CD4-positive, CD25-positive, alpha-beta regulatory T cell (primary cell): ENCODE results near the gene KCTD11. TPM values are rescaled to one million over a fixed set of nuclear protein-coding genes. Genes with fewer than 3 reads are reported as not detected.

Experiments
- ATAC-seq, 2 donors: fragments of 150-1000 bp; cut with Tn5 transposase; one replicate each; pipeline ENCODE4 v1.10.0; 2021; ENCODE audit warnings: low read depth in 2 of 2, moderate number of reproducible peaks in 2 of 2, moderate library complexity in 1 of 2
- DNase-seq, 3 donors: peaks; one replicate each; pipeline versions ENCODE4 v3.0.0 to v3.0.0-alpha.2; 2012 to 2022; ENCODE audit warnings: mixed read lengths in 1 of 3
- H3K27ac ChIP-seq: one replicate; pipeline ENCODE4 v1.7.0; 2013; ENCODE audit warnings: mild to moderate bottlenecking, low read length; ENCODE audit not compliant: insufficient read depth, poor library complexity, severe bottlenecking
- H3K27me3 ChIP-seq: one replicate; pipeline ENCODE4 v1.7.0; 2013; ENCODE audit warnings: low read length; ENCODE audit not compliant: control insufficient read depth, insufficient read depth
- H3K36me3 ChIP-seq: one replicate; pipeline ENCODE4 v1.7.0; 2013; ENCODE audit warnings: mild to moderate bottlenecking, low read length, moderate library complexity; ENCODE audit not compliant: control insufficient read depth, insufficient read depth
- H3K4me1 ChIP-seq: 2 replicates; pipeline ENCODE4 v1.7.0; 2013; ENCODE audit warnings: mild to moderate bottlenecking, low read length; ENCODE audit not compliant: insufficient read depth, control insufficient read depth, poor library complexity, severe bottlenecking
- H3K4me3 ChIP-seq: one replicate; pipeline ENCODE4 v1.7.0; 2013; ENCODE audit warnings: low read depth, mild to moderate bottlenecking, low read length, moderate library complexity
- H3K9me3 ChIP-seq, 2 experiments: 1 replicate in 1 of 2; 2 replicates in 1 of 2; pipeline ENCODE4 v1.7.0; 2013; ENCODE audit warnings: low read length in 2 of 2, mild to moderate bottlenecking in 1 of 2, moderate library complexity in 1 of 2; ENCODE audit not compliant: control insufficient read depth in 2 of 2
- H3K27ac Mint-ChIP-seq, 3 donors: one replicate each; pipeline ENCODE4 v1.8.0; 2020 to 2022; ENCODE audit warnings: mild to moderate bottlenecking in 3 of 3, mixed read lengths in 3 of 3, moderate library complexity in 2 of 3
- H3K27me3 Mint-ChIP-seq: one replicate; pipeline ENCODE4 v1.8.0; 2022; ENCODE audit warnings: mild to moderate bottlenecking, mixed read lengths
- H3K36me3 Mint-ChIP-seq: one replicate; pipeline ENCODE4 v1.8.0; 2020; ENCODE audit warnings: mixed read lengths
- H3K4me1 Mint-ChIP-seq, 4 donors: one replicate each; pipeline ENCODE4 v1.8.0; 2020 to 2022; ENCODE audit warnings: mixed read lengths in 4 of 4, mild to moderate bottlenecking in 1 of 4
- H3K4me3 Mint-ChIP-seq, 4 donors: one replicate each; pipeline ENCODE4 v1.8.0; 2020 to 2022; ENCODE audit warnings: mild to moderate bottlenecking in 4 of 4, mixed read lengths in 4 of 4, moderate library complexity in 3 of 4
- H3K9me3 Mint-ChIP-seq, 7 donors: one replicate each; pipeline ENCODE4 v1.8.0; 2020 to 2022; ENCODE audit warnings: mixed read lengths in 7 of 7, mild to moderate bottlenecking in 3 of 7, moderate library complexity in 2 of 7
- polyA plus RNA-seq, 4 donors: library from polyadenylated mRNA; unstranded; fragments of 300-500 nt; fragmentation: Illumina TruSeq; gene quantifications; one replicate each; pipeline ENCODE4 v1.2.3, GENCODE V29; 2021
- total RNA-seq: library from RNA; stranded (reverse); gene quantifications from one replicate; pipeline ENCODE4 v1.2.3, GENCODE V29; 2022

The KCTD11 gene
- total and polyA plus RNA-seq, 5 donors from 2014 or later: 1.3 to 4.0 (median 2.9) TPM

- no peaks in the 10 kb centered on the region for H3K9me3 Mint-ChIP-seq
These were observed 42.7 kb downstream of the KCTD11 start, which contains the start of gene PLSCR3 for GRCh38 chr17:7394452-7395191. Gene PLSCR3, minus strand, starts transcription at chr17:7394525. Its CDS starts 415 bp downstream, at chr17:7394110.

DNA sequence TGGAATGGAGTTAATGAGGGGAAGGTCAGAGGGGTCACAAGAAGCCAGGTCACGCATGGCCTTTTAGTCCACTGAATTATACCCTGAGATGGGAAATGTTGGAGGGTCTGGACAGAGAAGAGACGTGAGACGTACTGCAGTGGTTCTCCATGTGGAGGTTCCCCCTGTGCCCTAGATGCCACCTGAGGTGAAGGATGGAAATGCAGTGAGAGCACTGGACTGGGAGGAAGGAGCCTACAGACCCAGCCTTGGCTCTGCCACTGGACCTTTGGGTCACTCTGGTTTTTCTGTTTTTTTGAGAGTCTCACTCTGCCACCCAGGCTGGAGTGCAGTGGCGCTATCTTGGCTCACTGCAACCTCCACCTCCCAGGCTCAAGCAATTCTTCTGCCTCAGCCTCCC is 44.2 kb downstream of the KCTD11 start:
- Histone ChIP-seq H3K27ac (no peak overlapping the region), H3K36me3 (peaks cover 13% of the 10 kb centered on the region), H3K4me1 (peaks cover 30% of the 10 kb centered on the region), H3K4me3 (no peak overlapping the region), H3K9me3 (no peaks in the 10 kb centered on the region), H3K27me3 (no peaks in the 10 kb centered on the region)
- H3K36me3 Mint-ChIP-seq: peaks cover 5% of the 10 kb centered on the region
- ATAC-seq (no peak), DNase-seq (no peak)
- H3K27me3 Mint-ChIP-seq: peaks cover 5% of the 10 kb centered on the region
- H3K27ac Mint-ChIP-seq: no peak overlapping the region
- peaks cover 3 to 30% (median 18%) of the 10 kb centered on the region in 4 donors for H3K4me1 Mint-ChIP-seq
- no peaks in the 10 kb centered on the region for H3K9me3 Mint-ChIP-seq
- H3K4me3 Mint-ChIP-seq: peak overlapping the region; percentile 41 to 89 (median 66)

More at GRCh38 chr17:7394452-7395191, 42.7 kb downstream of the KCTD11 start, which contains the start of gene PLSCR3:
- Mint-ChIP-seq H3K27ac (peak within 1 kb of the TSS; percentile 85 to 93 (median 88)), H3K27me3 (peaks cover 5% of the 10 kb centered on the region), H3K4me1 (peaks cover 3 to 38% (median 20%) of the 10 kb centered on the region in 4 donors), H3K4me3 (peak within 1 kb of the TSS; percentile 94 to 98 (median 95)), H3K36me3 (peaks cover 13% of the 10 kb centered on the region)
- peak; percentile 88 for ATAC-seq
- H3K27ac ChIP-seq: peak within 1 kb of the TSS; percentile 87
- no peaks in the 10 kb centered on the region for H3K9me3 ChIP-seq
- peaks cover 45% of the 10 kb centered on the region for H3K4me1 ChIP-seq
- no peaks in the 10 kb centered on the region for H3K27me3 ChIP-seq
- peak within 1 kb of the TSS; percentile 76 for H3K4me3 ChIP-seq
- peak; percentile 79 to 83 (median 82) for DNase-seq
- peaks cover 28% of the 10 kb centered on the region for H3K36me3 ChIP-seq

GRCh38 chr17:7398612-7399011 is 46.6 kb downstream of the KCTD11 start:
- H3K36me3 ChIP-seq: no peaks in the 10 kb centered on the region
- no peak for DNase-seq
- H3K4me3 ChIP-seq: no peak overlapping the region
- no peak for ATAC-seq
- no peaks in the 10 kb centered on the region for H3K27me3 ChIP-seq
- Mint-ChIP-seq H3K4me3 (peak overlapping the region in 3 of 4 donors; percentile 11 to 42 (median 40)), H3K9me3 (no peaks in the 10 kb centered on the region), H3K27ac (no peak overlapping the region), H3K36me3 (no peaks in the 10 kb centered on the region), H3K4me1 (peaks cover 3 to 23% (median 7%) of the 10 kb centered on the region in 4 donors), H3K27me3 (no peaks in the 10 kb centered on the region)
- peaks cover 20% of the 10 kb centered on the region for H3K4me1 ChIP-seq
- no peaks in the 10 kb centered on the region for H3K9me3 ChIP-seq
- no peak overlapping the region for H3K27ac ChIP-seq

- Mint-ChIP-seq H3K4me3 (peak overlapping the region; percentile 82 to 97 (median 95)), H3K27me3 (peaks cover 12% of the 10 kb centered on the region), H3K4me1 (peaks cover 0 to 30% (median 9%) of the 10 kb centered on the region in 4 donors), H3K9me3 (no peaks in the 10 kb centered on the region), H3K27ac (peak overlapping the region; percentile 79 to 95 (median 94)), H3K36me3 (no peaks in the 10 kb centered on the region)
- no peaks in the 10 kb centered on the region for H3K9me3 ChIP-seq
- peak overlapping the region; percentile 43 for H3K4me3 ChIP-seq
- DNase-seq: peak in 2 of 3 donors; percentile 27 to 43
- H3K27me3 ChIP-seq: no peaks in the 10 kb centered on the region
- no peaks in the 10 kb centered on the region for H3K36me3 ChIP-seq
- H3K27ac ChIP-seq: peak overlapping the region; percentile 81
- peaks cover 20% of the 10 kb centered on the region for H3K4me1 ChIP-seq
- ATAC-seq: no peak
These were observed 51.2 kb downstream of the KCTD11 start for GRCh38 chr17:7403043-7403726.

DNA sequence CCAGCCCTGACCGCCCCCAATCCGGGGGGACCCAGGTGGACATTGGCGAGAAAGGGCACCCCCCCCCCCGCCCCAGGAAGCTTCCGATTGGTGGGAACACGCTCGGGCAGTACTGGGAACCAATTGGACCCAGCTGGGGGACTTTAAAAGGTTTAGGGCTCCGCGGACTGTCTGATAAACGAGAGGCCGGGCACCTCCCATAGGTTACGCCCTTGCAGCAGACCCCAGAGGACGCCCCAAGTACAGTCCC is 51.7 kb downstream of the KCTD11 start:
- H3K27me3 ChIP-seq: no peaks in the 10 kb centered on the region
- H3K27ac ChIP-seq: peak overlapping the region; percentile 81
- Mint-ChIP-seq H3K27ac (peak overlapping the region; percentile 79 to 98 (median 94)), H3K27me3 (peaks cover 12% of the 10 kb centered on the region), H3K4me3 (peak overlapping the region; percentile 93 to 97 (median 96)), H3K36me3 (no peaks in the 10 kb centered on the region), H3K9me3 (no peaks in the 10 kb centered on the region), H3K4me1 (peaks cover 0 to 30% (median 9%) of the 10 kb centered on the region in 4 donors)
- no peak for ATAC-seq
- H3K36me3 ChIP-seq: no peaks in the 10 kb centered on the region
- no peak for DNase-seq
- H3K4me1 ChIP-seq: peaks cover 22% of the 10 kb centered on the region
- peak overlapping the region; percentile 43 for H3K4me3 ChIP-seq
- no peaks in the 10 kb centered on the region for H3K9me3 ChIP-seq

GRCh38 chr17:7403977-7404736 is 52.2 kb downstream of the KCTD11 start, which contains the start of gene TMEM256:
Gene TMEM256, minus strand, starts transcription at chr17:7404097. Its CDS starts 13 bp downstream, at chr17:7404084.
- Mint-ChIP-seq H3K4me1 (peaks cover 0 to 31% (median 10%) of the 10 kb centered on the region in 4 donors), H3K27ac (peak within 1 kb of the TSS; percentile 79 to 98 (median 94)), H3K36me3 (no peaks in the 10 kb centered on the region), H3K27me3 (peaks cover 12% of the 10 kb centered on the region), H3K4me3 (peak within 1 kb of the TSS; percentile 93 to 97 (median 96)), H3K9me3 (no peaks in the 10 kb centered on the region)
- DNase-seq (peak; percentile 94 to 99 (median 95)), ATAC-seq (peak; percentile 91 to 93)
- Histone ChIP-seq H3K4me3 (peak within 1 kb of the TSS; percentile 48), H3K36me3 (no peaks in the 10 kb centered on the region), H3K9me3 (no peaks in the 10 kb centered on the region), H3K4me1 (peaks cover 23% of the 10 kb centered on the region), H3K27ac (peak within 1 kb of the TSS; percentile 81), H3K27me3 (no peaks in the 10 kb centered on the region)
